ENCODE measurements around the gene PDE6H. TPM values are rescaled to one million over a fixed set of nuclear protein-coding genes. Genes with fewer than 3 reads are reported as not detected.

Gene PDE6H
- total RNA-seq, 1 donor from 2014 or later = not detected

DNA sequence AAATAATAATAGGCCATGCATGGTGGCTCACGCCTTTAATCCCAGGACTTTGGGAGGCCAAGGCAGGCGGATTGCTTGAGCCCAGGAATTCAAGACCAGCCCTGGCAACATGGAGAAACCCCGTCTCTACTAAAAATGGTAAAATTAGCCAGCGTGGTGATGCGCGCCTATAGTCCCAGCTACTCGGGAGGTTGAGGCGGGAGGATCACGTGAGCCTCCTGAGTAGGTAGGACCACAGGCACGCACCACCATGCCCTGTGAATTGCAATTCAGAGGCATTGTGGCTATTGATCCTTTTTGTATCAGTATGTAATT, 13.8 kb upstream of the PDE6H start:
- no peak overlapping the region for H3K4me3 Mint-ChIP-seq (ENCODE audit: low read depth)
- H3K4me1 Mint-ChIP-seq (ENCODE audit: low read depth) = no peaks in the 10 kb centered on the region
- no peak overlapping the region for H3K27ac Mint-ChIP-seq
- no peaks in the 10 kb centered on the region for H3K36me3 Mint-ChIP-seq (ENCODE audit: insufficient read depth)
- no peak for DNase-seq (ENCODE audit: low spot score, unreplicated experiment)
- peaks cover 6% of the 10 kb centered on the region for H3K27me3 Mint-ChIP-seq
- TF ChIP-seq, protein P1, sequence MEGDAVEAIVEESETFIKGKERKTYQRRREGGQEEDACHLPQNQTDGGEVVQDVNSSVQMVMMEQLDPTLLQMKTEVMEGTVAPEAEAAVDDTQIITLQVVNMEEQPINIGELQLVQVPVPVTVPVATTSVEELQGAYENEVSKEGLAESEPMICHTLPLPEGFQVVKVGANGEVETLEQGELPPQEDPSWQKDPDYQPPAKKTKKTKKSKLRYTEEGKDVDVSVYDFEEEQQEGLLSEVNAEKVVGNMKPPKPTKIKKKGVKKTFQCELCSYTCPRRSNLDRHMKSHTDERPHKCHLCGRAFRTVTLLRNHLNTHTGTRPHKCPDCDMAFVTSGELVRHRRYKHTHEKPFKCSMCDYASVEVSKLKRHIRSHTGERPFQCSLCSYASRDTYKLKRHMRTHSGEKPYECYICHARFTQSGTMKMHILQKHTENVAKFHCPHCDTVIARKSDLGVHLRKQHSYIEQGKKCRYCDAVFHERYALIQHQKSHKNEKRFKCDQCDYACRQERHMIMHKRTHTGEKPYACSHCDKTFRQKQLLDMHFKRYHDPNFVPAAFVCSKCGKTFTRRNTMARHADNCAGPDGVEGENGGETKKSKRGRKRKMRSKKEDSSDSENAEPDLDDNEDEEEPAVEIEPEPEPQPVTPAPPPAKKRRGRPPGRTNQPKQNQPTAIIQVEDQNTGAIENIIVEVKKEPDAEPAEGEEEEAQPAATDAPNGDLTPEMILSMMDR (IDR thresholded peaks at IDR 0.05; ENCODE audit: unreplicated experiment) = no peak
- no peaks in the 10 kb centered on the region for H3K9me3 Mint-ChIP-seq (ENCODE audit: low read depth)

DNA sequence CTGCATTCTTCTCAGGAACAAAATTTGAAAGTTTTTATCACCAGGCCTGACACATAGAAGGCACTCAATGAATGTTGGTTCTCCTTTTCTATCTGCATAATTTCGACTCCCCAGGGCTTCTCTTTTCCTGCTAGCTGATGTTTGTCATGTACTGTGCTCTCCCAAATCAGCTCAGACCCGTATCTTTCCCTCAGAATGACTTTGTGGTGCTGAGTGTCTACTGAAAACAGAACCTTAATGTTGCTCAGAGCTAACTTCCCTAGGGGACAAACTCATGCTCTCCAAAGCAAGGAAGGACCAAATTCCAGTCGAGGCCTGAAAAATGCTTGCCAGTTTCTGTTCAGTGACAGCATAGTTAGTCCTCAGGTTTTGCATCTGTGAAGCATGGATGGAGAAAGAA, 13.4 kb upstream of the PDE6H start:
- Mint-ChIP-seq H3K9me3 (ENCODE audit: low read depth) (no peaks in the 10 kb centered on the region), H3K27me3 (peaks cover 6% of the 10 kb centered on the region), H3K36me3 (ENCODE audit: insufficient read depth) (no peaks in the 10 kb centered on the region), H3K4me3 (ENCODE audit: low read depth) (no peak overlapping the region), H3K27ac (no peak overlapping the region), H3K4me1 (ENCODE audit: low read depth) (no peaks in the 10 kb centered on the region)
- DNase-seq (ENCODE audit: low spot score, unreplicated experiment) = no peak
- TF ChIP-seq, protein P1 (IDR thresholded peaks at IDR 0.05; ENCODE audit: unreplicated experiment) = no peak

DNA sequence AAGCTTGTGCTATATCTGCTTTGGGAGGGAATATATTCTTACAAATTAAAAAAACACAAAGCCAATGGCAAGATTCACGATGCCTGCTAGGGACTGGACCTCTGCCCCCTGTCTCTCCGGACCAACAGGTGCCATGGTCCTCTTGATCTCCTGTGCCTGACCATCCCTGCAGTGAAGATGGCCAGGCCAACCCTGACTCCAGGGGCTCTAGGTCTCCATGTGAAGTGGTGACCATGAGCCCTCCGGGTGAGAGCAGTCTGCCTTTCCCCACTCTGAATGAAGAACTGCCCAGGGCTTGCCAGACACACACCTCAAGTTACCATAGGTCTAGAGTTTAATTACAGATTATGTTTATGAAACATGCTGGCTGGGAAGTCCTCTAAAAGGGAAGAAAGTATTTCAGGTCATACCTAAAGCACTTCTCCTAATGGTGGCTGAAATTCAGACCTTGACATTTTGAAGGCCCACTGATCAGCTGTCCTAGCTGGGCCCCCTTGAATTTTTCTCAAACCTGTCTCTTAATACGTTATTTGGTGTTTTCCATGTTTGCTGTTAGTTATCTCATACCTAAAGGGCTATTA, 12.8 kb upstream of the PDE6H start:
- TF ChIP-seq, protein P1 (IDR thresholded peaks at IDR 0.05; ENCODE audit: unreplicated experiment) = no peak
- Mint-ChIP-seq H3K27me3 (peaks cover 6% of the 10 kb centered on the region), H3K36me3 (ENCODE audit: insufficient read depth) (no peaks in the 10 kb centered on the region), H3K4me1 (ENCODE audit: low read depth) (no peaks in the 10 kb centered on the region), H3K27ac (no peak overlapping the region), H3K9me3 (ENCODE audit: low read depth) (no peaks in the 10 kb centered on the region), H3K4me3 (ENCODE audit: low read depth) (no peak overlapping the region)
- DNase-seq (ENCODE audit: low spot score, unreplicated experiment) = no peak

DNA sequence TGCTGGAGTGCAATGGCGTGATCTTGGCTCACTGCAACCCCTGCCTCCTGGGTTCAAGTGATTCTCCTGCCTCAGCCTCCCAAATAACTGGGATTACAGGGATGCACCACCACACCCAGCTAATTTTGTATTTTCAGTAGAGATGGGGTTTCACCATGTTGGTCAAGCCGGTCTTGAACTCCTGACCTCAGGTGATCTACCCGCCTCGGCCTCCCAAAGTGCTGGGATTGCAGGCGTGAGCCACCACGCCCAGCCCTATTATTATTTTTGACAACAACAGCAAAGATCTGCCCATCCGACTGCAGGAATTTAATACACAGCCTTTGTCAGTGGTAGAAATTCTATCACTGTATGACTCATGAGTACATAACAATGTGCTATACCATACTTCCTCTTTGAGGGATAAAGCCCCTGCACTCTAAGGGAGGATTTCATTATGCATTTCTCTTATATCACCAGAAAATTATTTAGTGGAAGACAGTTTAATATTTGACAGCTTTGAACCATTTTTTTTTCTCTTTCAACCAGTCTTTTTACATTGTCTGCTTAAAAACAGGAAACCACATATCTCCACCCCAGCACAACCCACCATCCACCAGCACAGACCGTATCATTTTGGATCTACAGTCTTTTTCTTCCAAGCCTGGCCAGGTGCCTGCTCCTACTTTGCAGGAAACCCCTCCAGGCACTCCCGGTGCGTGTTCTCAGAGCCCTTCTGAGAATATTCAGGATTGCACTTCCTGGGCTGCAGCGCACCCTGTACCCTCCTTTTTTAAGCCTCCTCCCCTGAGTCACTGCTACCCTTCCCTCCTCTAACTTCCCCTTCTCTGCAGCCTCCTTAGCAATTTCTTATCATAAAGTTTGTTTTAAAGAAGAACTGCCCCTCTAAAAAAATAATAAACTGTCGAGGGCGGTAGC, 12.0 kb upstream of the PDE6H start:
- no peak overlapping the region for H3K4me3 Mint-ChIP-seq (ENCODE audit: low read depth)
- TF ChIP-seq, protein P1 (IDR thresholded peaks at IDR 0.05; ENCODE audit: unreplicated experiment) = no peak
- no peaks in the 10 kb centered on the region for H3K4me1 Mint-ChIP-seq (ENCODE audit: low read depth)
- H3K27me3 Mint-ChIP-seq = peaks cover 6% of the 10 kb centered on the region
- H3K36me3 Mint-ChIP-seq (ENCODE audit: insufficient read depth) = no peaks in the 10 kb centered on the region
- no peaks in the 10 kb centered on the region for H3K9me3 Mint-ChIP-seq (ENCODE audit: low read depth)
- no peak for DNase-seq (ENCODE audit: low spot score, unreplicated experiment)
- no peak overlapping the region for H3K27ac Mint-ChIP-seq

DNA sequence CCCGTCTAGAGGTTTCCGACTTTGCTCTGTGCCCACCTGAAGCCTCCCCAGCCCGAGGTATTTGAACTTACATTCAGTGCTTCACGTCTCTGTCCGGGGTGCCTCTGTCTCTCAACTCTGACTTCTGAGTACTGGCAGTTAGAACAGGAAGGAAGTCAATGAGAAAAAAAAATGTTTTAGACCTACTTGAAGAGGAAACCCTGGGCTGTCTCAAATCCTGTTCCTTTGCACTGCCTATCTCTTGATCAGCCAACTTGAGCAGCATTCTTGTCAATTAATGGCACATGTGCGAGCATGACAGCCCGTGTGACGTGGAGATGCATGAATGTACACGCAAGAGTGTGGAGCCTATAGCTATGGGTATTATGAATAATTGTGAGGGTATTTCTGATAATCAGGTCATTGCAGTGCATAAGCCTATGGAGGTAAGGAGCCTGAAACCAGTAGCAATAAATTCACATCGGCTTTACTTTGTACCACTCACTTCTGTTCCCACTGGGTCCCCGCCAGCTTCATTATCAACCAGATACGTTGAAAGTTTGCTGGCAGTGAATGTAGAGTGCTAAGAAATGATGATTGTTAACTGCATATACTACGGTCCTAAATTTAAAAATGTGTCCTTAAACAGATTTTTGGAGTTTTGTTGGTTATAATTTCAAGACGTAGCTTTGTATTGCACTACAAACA, 11.2 kb upstream of the PDE6H start, which contains the start of gene ARHGDIB:
Gene ARHGDIB, minus strand, starts transcription at position 136 of the 687 bp plus-strand sequence. CDS start 10,889 bp downstream, outside the sequence.
- no peak within 1 kb of the TSS for H3K4me3 Mint-ChIP-seq (ENCODE audit: low read depth)
- H3K27me3 Mint-ChIP-seq = peaks cover 6% of the 10 kb centered on the region
- H3K9me3 Mint-ChIP-seq (ENCODE audit: low read depth) = no peaks in the 10 kb centered on the region
- TF ChIP-seq, protein P1 (IDR thresholded peaks at IDR 0.05; ENCODE audit: unreplicated experiment) = no peak
- no peak for DNase-seq (ENCODE audit: low spot score, unreplicated experiment)
- H3K27ac Mint-ChIP-seq = no peak within 1 kb of the TSS
- H3K36me3 Mint-ChIP-seq (ENCODE audit: insufficient read depth) = no peaks in the 10 kb centered on the region
- H3K4me1 Mint-ChIP-seq (ENCODE audit: low read depth) = no peaks in the 10 kb centered on the region
